ENCODE measurements around the gene XRCC4. TPM values are rescaled to one million over a fixed set of nuclear protein-coding genes. Genes with fewer than 3 reads are reported as not detected.

XRCC4 gene
- total RNA-seq, 1 donor from 2014 or later: 9.4 TPM

DNA sequence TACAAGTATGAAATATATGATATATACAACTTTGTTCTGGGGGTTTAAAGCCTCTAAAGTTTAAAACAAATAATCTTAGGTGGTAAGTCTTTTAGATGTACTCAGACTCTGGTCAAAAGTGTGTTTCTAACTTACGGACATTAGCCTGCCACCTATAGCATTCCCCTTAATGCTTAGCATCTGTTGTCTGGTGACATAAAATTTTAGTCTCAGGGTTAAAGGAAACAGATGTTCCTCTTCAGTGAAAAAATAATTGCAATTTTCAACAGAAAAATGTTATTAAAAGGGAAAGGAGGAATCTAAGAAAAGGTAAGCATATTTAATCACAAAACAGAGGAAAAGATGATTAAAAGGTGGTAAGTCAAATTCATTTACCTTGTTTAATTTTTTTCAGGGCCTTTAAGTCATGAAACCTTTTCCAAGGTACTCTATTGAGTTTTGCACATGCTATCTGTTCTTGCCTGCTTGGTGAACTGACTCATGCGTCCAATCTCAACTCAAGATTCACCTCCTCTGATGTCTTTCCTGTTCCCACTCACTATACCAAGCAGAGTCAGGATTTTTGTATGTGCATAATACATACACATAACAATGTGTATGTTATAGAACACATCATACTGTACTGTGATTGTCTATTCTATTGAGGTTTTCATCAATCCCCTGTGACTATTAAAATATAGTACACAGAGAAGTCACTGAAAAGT, 8.1 kb upstream of the XRCC4 start:
- no peak for DNase-seq (ENCODE audit: low spot score in 2 of 2)
- no peak for FAIRE-seq

DNA sequence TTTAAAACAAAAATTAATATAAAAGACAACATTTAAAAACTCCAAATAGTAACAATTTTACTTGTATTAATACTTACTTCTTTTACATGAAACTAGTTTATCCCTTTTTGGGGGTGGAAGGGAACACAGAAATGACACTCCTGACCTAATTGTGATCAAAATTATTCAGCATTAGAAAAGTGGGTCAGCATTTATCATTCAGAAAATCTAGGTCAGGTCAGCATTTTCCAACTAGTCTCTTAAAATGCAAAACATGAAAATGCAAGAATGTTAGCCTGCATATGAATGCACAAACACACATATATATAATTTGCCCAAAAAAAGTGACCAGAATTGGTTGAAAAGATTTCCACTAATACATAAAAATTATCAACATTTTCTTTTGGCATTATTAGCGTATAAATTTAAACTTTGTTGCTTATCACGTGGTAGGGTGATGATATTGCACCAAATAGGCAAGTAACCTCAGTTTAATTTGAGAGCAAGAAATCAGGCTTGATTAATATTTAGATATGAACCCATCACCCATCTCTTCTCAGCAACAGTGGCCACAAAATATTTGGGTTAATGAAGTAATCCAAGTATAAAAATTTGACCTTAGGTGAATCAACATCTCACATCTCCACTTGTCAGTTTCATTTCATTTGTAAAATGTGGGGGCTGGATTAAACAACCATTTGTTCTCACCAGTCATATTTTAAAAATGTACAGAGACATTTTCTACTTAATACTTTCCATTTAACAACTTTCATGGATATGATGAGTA, 5.9 kb upstream of the XRCC4 start:
- FAIRE-seq (no peak), DNase-seq (ENCODE audit: low spot score in 2 of 2) (no peak)

DNA sequence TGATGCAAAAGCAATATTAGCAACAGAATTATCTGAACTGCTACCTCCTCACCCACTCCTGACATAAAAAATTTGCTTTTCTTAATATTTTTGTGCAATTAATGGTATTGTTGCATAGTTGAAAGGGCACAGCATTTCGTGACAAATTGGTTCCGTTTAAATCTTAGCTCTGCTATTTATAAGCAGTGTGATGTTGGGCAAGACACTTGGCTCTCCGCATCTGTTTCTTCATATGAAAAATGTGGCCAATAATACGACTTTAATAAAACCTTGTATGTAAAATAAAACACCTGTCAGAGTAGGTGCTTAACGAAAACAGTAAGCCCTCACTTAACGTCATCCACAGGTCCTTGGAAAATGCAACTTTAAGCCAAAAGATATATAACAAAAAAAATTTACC, 4.4 kb upstream of the XRCC4 start:
- DNase-seq (ENCODE audit: low spot score in 2 of 2) (no peak), FAIRE-seq (no peak)

DNA sequence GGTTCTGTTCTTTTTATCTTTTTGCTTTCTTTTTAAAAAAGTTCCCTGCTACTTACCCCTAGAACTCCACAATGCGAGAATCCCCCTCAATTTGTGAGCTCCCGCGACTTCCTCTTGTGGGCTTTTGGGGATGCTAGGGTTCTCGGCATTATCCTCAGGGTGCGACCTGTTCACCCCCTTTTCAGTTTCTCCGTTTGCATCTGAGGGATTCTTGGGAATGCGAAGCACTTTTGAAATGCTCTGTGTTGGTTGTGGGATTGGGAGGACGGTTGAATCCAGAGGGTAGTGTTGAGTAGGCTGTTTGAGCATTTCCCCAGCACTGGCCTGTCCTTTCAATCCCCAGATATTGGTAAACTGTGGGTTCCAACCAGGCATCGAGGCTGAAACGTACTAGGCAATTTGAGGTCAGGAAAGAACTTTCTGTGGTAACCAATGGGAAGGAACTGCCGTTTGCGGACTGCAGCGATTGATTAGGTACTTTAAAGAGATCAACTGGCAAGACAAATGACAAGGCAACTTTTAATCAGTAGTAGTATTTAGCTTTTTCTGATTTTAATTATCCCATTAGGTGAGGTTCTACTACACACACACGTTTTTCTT, 415 bp downstream of the XRCC4 start:
- DNase-seq (ENCODE audit: low spot score in 2 of 2) (peak in 1 of 2 donors; percentile 10), FAIRE-seq (no peak)

DNA sequence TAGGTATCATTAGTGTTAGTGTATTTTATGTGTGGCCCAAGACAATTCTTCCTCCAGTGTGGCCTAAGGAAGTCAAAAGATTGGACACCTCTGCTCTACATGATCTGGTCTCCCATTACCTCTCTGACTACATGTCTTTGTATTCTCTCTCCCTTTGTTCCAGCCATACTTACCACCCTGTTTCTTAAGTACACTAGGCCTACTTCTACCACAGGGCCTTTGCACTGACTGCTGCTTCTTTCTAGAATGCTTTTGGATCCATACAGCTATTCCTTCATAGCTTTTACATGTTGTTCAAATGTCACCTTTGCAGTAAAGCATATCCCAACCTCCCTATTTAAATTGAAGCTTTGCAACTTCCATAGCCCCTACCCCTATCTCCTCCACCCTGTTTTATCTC, 5.4 kb downstream of the XRCC4 start:
- no peak for FAIRE-seq

DNA sequence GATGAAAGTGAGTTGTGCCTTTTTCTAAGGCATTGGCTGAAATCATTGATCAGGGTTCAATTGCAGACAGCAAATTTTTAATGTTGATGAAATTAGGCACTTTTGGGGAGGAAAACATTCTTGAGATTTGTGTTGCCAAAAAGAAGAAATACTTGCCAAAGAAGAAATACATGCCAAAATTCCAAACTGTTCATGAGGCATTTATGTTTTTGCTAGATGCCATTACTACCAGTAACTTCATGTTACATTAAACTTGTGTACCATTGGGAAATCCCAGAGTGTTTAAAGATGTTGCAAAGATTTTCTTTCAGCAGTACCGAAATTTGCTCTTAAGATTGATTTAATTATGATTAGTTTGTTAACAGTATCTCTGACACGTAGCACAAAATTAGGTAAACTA, 7.0 kb downstream of the XRCC4 start:
- FAIRE-seq (no peak), DNase-seq (ENCODE audit: low spot score in 2 of 2) (no peak)

More for the DNA sequence above, 5.4 kb downstream of the XRCC4 start:
- DNase-seq (ENCODE audit: low spot score in 2 of 2): no peak

DNA sequence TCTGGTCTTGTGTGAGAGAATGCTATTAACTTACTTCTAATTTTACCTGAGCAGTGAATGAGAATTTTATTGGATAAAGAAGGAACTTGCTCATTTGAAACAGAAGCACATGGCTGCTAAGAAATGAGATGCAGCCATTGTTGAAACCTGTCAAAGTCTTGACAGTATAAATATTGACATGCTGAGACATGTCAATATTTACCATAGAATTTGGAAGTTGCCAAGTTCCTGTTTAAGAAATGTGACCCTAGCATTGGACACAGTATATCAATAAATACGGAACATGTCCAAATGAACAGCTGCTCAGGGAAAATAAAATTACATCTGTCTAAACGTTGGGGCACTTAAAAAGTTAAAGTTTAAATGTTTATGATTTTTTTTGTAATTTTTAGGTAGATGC, 7.8 kb downstream of the XRCC4 start:
- FAIRE-seq: no peak
- DNase-seq (ENCODE audit: low spot score in 2 of 2): no peak

DNA sequence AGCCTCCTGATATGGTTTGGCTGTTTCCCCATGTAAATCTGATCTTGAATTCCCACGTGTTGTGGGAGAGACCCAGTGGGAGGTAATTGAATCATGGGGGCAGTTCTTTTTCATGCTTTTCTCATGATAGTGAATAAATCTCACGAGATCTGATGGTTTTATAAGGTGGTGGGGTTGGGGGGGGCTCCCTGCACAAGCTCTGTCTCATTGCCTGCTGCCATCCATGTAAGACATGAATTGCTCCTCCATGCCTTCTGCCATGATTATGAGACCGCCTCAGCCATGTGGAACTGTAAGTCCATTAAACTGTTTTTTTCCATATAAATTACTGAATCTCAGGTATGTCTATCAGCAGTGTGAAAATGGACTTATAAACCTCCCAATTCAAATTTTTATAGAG, 12.8 kb downstream of the XRCC4 start:
- no peak for FAIRE-seq
- no peak for DNase-seq (ENCODE audit: low spot score in 2 of 2)

GRCh38 chr5:83092619-83093018, 15.3 kb downstream of the XRCC4 start:
- no peak for FAIRE-seq
- no peak for DNase-seq (ENCODE audit: low spot score in 2 of 2)

GRCh38 chr5:83093692-83094091, 16.3 kb downstream of the XRCC4 start:
- no peak for FAIRE-seq
- no peak for DNase-seq (ENCODE audit: low spot score in 2 of 2)

DNA sequence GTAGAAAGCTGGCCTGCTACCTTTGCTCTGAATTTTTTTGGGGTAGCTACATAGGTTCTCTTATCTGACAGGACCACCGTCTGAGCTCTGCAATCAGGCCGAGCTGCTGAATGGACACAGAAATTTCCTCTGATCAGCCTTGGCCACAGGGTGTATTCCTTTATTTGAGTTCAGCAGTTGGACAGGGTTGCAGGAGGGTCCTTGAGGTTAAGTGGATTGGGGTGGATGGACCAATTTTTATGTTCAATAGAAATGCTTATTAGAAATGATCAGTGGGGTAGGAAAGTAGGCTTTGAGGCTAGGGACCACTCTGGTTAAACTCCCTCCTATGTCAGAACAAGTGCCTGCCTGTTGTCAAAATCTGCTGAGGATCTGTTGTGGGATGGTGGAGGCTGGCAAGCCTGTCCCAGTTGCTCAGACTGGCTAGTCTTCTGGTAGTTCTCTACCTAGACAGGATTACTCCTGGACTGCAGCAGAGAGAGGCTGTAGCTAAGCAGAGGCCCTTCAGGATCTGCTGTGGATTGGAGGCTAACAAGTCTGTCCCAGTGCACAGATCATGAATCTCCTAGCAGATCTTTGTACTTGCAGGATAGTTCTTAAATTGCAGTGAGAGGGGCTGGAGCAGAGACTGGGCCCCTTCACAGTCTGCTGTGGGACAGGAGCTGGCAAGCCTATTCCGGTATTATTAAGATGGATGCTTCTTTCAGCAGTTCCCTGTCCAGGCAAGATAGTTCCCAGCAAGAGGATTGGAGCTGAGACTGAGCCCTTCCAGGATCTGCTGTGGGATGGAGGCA, 18.0 kb downstream of the XRCC4 start:
- FAIRE-seq (no peak), DNase-seq (ENCODE audit: low spot score in 2 of 2) (no peak)

DNA sequence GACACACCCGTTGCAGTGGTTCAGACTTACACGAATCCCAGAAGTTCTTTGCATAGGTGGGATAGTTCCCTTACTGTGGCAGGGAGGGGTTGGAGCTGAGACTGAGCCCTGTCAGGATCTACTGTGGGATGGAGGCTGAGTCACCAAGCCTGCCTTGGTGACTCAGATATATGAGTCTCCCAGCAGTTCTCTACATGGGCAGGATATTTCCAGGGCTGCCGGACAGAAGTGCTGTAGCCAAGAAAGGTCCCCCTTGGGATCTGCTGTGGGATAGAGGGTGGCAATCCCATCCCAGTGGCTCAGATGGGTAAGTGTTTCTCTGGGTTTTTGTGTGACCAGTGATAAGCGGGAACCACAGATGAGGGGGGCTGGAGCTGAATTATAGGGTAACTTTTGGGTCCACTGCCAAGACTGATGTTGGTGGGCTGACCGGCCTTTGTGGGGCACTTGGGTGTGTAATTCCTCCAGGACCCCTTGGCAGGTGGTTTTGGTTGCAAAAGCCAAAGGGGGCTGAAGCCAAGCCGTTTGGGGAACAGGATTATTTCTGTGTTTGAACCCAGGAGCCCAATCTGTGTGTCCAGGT, 18.7 kb downstream of the XRCC4 start:
- FAIRE-seq: no peak
- no peak for DNase-seq (ENCODE audit: low spot score in 2 of 2)

GRCh38 chr5:83096660-83097339, 19.5 kb downstream of the XRCC4 start:
- DNase-seq (ENCODE audit: low spot score in 2 of 2) (no peak), FAIRE-seq (no peak)

GRCh38 chr5:83097689-83098231, 20.4 kb downstream of the XRCC4 start:
- no peak for DNase-seq (ENCODE audit: low spot score in 2 of 2)

GRCh38 chr5:83099001-83099400, 21.7 kb downstream of the XRCC4 start:
- DNase-seq (ENCODE audit: low spot score in 2 of 2): no peak
- no peak for FAIRE-seq

More at GRCh38 chr5:83097689-83098231, 20.4 kb downstream of the XRCC4 start:
- FAIRE-seq: no peak

DNA sequence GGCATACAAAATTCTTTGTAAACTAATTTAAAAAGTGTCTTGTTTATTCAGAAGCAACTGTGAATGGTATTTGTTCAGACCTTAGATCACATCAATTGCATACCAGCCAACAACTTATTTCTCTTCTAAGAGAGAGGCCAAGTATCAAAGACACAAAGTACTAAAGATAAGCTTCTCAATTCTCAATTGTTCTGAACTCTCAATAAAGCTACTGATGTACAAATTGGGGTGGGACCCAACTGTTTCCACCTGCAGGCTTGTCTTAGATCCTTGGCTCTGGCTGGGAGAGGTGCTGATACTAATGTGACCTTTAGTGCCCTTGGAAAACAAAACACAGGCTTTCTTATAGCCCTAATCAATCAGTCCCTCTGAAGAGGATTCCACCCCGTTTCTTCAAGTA, 22.1 kb downstream of the XRCC4 start:
- DNase-seq (ENCODE audit: low spot score in 2 of 2): no peak
- no peak for FAIRE-seq

DNA sequence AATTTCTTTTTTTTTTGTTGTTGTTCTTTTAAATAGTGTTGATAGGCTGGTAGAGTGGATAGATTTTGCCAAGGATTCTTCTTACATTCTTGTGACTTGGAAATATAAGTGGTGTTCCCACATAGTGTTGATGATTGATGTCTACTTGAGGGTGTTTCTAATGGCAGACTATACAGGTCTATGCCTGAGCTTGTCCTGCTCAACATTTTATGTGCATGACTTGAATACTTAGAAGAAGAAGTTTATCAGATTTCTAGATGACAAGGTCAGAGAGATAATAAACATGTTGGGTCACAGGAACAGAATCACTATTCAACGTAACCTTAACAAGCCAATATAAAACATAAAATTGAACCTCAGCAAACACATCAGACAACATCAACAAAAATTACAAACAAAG, 24.2 kb downstream of the XRCC4 start:
- DNase-seq (ENCODE audit: low spot score in 2 of 2) (no peak), FAIRE-seq (no peak)

- FAIRE-seq: no peak
Observed at GRCh38 chr5:83102364-83102980, 25.1 kb downstream of the XRCC4 start.

GRCh38 chr5:83104021-83104420, 26.7 kb downstream of the XRCC4 start:
- DNase-seq (ENCODE audit: low spot score in 2 of 2): no peak
- no peak for FAIRE-seq

More at GRCh38 chr5:83102364-83102980, 25.1 kb downstream of the XRCC4 start:
- no peak for DNase-seq (ENCODE audit: low spot score in 2 of 2)

All from frontal cortex (tissue), 4 donors.